GM23338 (cell line): ENCODE results near the gene PPFIA1. TPM values are rescaled to one million over a fixed set of nuclear protein-coding genes. Genes with fewer than 3 reads are reported as not detected.

Experiments used
- ATAC-seq: fragments of 200-7000 bp; cut with Tn5 transposase; 3 replicates; pipeline ENCODE4 v1.9.1; 2020
- DNase-seq: peaks from one replicate; pipeline ENCODE4 v3.0.0-alpha.2; 2015; ENCODE audit warnings: low spot score
- H2AFZ ChIP-seq: fragments of 200-600 bp; sonication (generic); 2 replicates; pipeline ENCODE4 v1.8.0; 2016; ENCODE audit warnings: antibody characterized with exemption, mild to moderate bottlenecking, moderate library complexity
- H3F3A ChIP-seq: fragments of 200-600 bp; sonication (generic); replicated peaks from 2 replicates; pipeline ENCODE4 v1.8.0; 2017; ENCODE audit warnings: antibody characterized with exemption, mixed run types, low read depth
- H3K27ac ChIP-seq: fragments of 200-600 bp; sonication (generic); 2 replicates; pipeline ENCODE4 v1.6.1; 2016; ENCODE audit warnings: low read depth
- H3K27me3 ChIP-seq: fragments of 200-600 bp; sonication (generic); 2 replicates; pipeline ENCODE4 v1.8.0; 2016; ENCODE audit warnings: mild to moderate bottlenecking, mixed run types, moderate library complexity; ENCODE audit not compliant: insufficient read depth
- H3K36me3 ChIP-seq: fragments of 200-600 bp; sonication (generic); 2 replicates; pipeline ENCODE4 v1.8.0; 2016; ENCODE audit warnings: mild to moderate bottlenecking; ENCODE audit not compliant: insufficient read depth
- H3K4me1 ChIP-seq: fragments of 200-600 bp; sonication (generic); 2 replicates; pipeline ENCODE4 v1.8.0; 2016; ENCODE audit warnings: mild to moderate bottlenecking, moderate library complexity; ENCODE audit not compliant: insufficient read depth
- H3K4me2 ChIP-seq: fragments of 200-600 bp; sonication (generic); 2 replicates; pipeline ENCODE4 v1.7.1; 2017; ENCODE audit warnings: mixed run types
- H3K4me3 ChIP-seq: fragments of 200-600 bp; sonication (generic); 2 replicates; pipeline ENCODE4 v1.6.1; 2016; ENCODE audit warnings: mixed run types
- H3K79me2 ChIP-seq: fragments of 200-600 bp; sonication (generic); replicated peaks from 2 replicates; pipeline ENCODE4 v1.8.0; 2017; ENCODE audit warnings: mild to moderate bottlenecking; ENCODE audit not compliant: insufficient read depth
- H3K9me2 ChIP-seq: fragments of 200-600 bp; sonication (generic); 2 replicates; pipeline ENCODE4 v1.8.0; 2017; ENCODE audit not compliant: insufficient read depth
- H4K20me1 ChIP-seq: fragments of 200-600 bp; sonication (generic); replicated peaks from 2 replicates; pipeline ENCODE4 v1.8.0; 2017; ENCODE audit warnings: mild to moderate bottlenecking; ENCODE audit not compliant: insufficient read depth
- H3K27ac Mint-ChIP-seq: 2 replicates; pipeline ENCODE4 v1.8.0; 2020; ENCODE audit warnings: inconsistent platforms, mild to moderate bottlenecking, moderate library complexity, mixed read lengths
- H3K27me3 Mint-ChIP-seq: 3 replicates; pipeline ENCODE4 v1.8.0; 2022; ENCODE audit warnings: low read depth, mild to moderate bottlenecking, moderate library complexity, mixed read lengths, inconsistent platforms; ENCODE audit not compliant: insufficient read depth, poor library complexity
- H3K36me3 Mint-ChIP-seq: 3 replicates; pipeline ENCODE4 v1.8.0; 2021; ENCODE audit warnings: low read depth, mild to moderate bottlenecking, inconsistent platforms, moderate library complexity, mixed read lengths
- H3K4me1 Mint-ChIP-seq: 3 replicates; pipeline ENCODE4 v1.8.0; 2020; ENCODE audit warnings: mild to moderate bottlenecking, inconsistent platforms, mixed read lengths
- H3K4me3 Mint-ChIP-seq: 3 replicates; pipeline ENCODE4 v1.8.0; 2021; ENCODE audit warnings: moderate library complexity, mild to moderate bottlenecking, inconsistent platforms, mixed read lengths
- H3K9me3 Mint-ChIP-seq: 3 replicates; pipeline ENCODE4 v1.8.0; 2020; ENCODE audit warnings: moderate library complexity, mild to moderate bottlenecking, inconsistent platforms, mixed read lengths
- CREB1 ChIP-seq: fragments of 250-450 bp; sonication (Bioruptor Pico); IDR thresholded peaks from 2 replicates; pipeline ENCODE4 v1.5.0; 2020; ENCODE audit warnings: low read depth, mild to moderate bottlenecking, moderate library complexity
- EZH2 ChIP-seq: fragments of 200-600 bp; sonication (generic); IDR thresholded peaks from one replicate; pipeline ENCODE4 v1.8.0; 2017; ENCODE audit warnings: antibody characterized with exemption, mild to moderate bottlenecking, low read depth; ENCODE audit not compliant: unreplicated experiment
- EZH2phosphoT487 ChIP-seq: fragments of 200-600 bp; sonication (generic); IDR thresholded peaks from one replicate; pipeline ENCODE4 v1.8.1; 2018; ENCODE audit warnings: antibody characterized with exemption; ENCODE audit not compliant: unreplicated experiment
- JUNB ChIP-seq: IDR thresholded peaks from one replicate; pipeline ENCODE4 v1.6.1; 2016; ENCODE audit warnings: antibody characterized with exemption; ENCODE audit not compliant: unreplicated experiment
- NANOG ChIP-seq: IDR thresholded peaks from 2 replicates; pipeline ENCODE4 v1.6.1; 2016; ENCODE audit warnings: antibody characterized with exemption, borderline replicate concordance
- POLR2AphosphoS5 ChIP-seq: IDR thresholded peaks from 2 replicates; pipeline ENCODE4 v1.6.1; 2016; ENCODE audit warnings: antibody characterized with exemption, low read depth
- STAT1 ChIP-seq: IDR thresholded peaks from one replicate; pipeline ENCODE4 v1.6.1; 2016; ENCODE audit warnings: antibody characterized with exemption; ENCODE audit not compliant: unreplicated experiment
- ZNF114 ChIP-seq: fragments of 250-450 bp; sonication (Bioruptor Pico); IDR thresholded peaks from 2 replicates; pipeline ENCODE4 v1.5.0; 2020; ENCODE audit warnings: mild to moderate bottlenecking, moderate library complexity
- ZNF331 ChIP-seq: fragments of 250-450 bp; sonication (Bioruptor Pico); IDR thresholded peaks from 2 replicates; pipeline ENCODE4 v1.5.0; 2020; ENCODE audit warnings: low read depth, mild to moderate bottlenecking, moderate library complexity
- polyA plus RNA-seq: library from polyadenylated mRNA; unstranded; fragments of >200 nt; fragmentation: Nextera tagmentation; extraction: Ambion mirVana; gene quantifications from 2 replicates; pipeline ENCODE4 v1.2.1, GENCODE V29; 2016
- total RNA-seq: library from RNA; depleted of rRNA; stranded (reverse); fragments of >200 nt; shearing (Covaris generic); gene quantifications from 2 replicates; pipeline ENCODE4 v1.2.3, GENCODE V29; 2014
- TF ChIP-seq, protein P1 (sequence below): IDR thresholded peaks from 2 replicates; pipeline ENCODE4 v1.6.1; 2016; ENCODE audit warnings: antibody characterized with exemption
- TF ChIP-seq, protein P2 (sequence below), 2 experiments: fragments of 200-600 bp in 1 of 2; sonication (generic) in 1 of 2; conservative IDR thresholded peaks; 2 replicates each; pipeline versions ENCODE4 v1.5.1 to v1.6.1; 2016 to 2017; ENCODE audit warnings: antibody characterized with exemption in 2 of 2, low read depth in 2 of 2, mild to moderate bottlenecking in 2 of 2, moderate library complexity in 1 of 2
- TF ChIP-seq, protein P3 (sequence below): IDR thresholded peaks from one replicate; pipeline ENCODE4 v1.6.1; 2018; ENCODE audit warnings: antibody characterized with exemption; ENCODE audit not compliant: unreplicated experiment

The PPFIA1 gene
- total and polyA plus RNA-seq, 2 experiments from 2014 or later = 41.7 to 62.0 TPM

DNA sequence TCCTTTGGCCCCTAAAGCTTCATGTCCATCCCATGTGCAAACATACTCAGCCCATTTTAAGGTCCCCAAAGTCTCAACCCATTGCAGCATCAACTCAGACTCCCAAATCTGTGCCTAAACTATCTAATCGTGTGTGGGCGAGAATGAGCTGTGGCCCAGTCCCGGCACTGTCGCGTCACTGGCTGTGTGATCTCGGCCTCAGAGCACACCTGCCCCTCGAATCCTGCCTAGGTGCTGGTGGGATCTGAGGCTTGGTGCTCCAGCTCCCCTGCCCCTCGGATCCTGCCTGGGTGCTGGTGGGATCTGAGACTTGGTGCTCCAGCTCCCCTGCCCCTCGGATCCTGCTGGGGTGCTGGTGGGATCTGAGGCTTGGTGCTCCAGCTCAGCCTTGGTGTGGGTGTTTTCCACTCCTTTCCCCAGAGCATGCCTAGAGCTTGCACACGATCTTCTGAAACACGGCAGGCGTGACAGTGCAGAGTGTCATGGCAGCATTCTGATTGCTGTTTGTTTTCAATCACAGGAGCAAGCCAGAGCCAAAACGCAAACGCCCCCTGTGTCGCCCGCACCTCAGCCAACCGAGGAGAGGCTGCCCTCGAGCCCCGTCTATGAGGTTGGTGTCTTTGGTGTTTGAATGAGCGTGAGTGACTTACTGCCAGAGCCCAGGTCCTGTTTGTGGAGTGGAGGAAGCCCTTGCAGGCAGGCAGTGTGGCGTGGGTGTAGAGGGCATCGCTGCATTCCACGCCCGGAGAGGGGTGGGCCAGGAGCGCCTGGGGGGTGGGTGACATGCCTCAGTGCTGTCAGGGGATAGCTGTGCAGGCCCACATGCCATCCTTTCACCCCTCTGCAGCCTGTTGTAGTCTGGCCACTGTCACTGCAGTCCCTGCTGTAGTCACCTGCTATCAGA is 160.4 kb downstream of the PPFIA1 start:
- ATAC-seq = no peak
- peaks cover 18% of the 10 kb centered on the region for H3K36me3 ChIP-seq
- H3K4me3 ChIP-seq = no peak overlapping the region
- no peaks in the 10 kb centered on the region for H3K27me3 ChIP-seq
- no peaks in the 10 kb centered on the region for H3K4me1 ChIP-seq
- H3K9me3 Mint-ChIP-seq = peaks cover 2% of the 10 kb centered on the region; the same call in 1 of the 3 replicates
- peaks cover 14% of the 10 kb centered on the region for H4K20me1 ChIP-seq
- H3K4me1 Mint-ChIP-seq = peaks cover 4% of the 10 kb centered on the region; the same call in 1 of the 3 replicates
- no peaks in the 10 kb centered on the region for H3F3A ChIP-seq
- H3K4me3 Mint-ChIP-seq = no peak overlapping the region
- H3K79me2 ChIP-seq = no peaks in the 10 kb centered on the region
- no peak for DNase-seq
- TF ChIP-seq, protein P1, sequence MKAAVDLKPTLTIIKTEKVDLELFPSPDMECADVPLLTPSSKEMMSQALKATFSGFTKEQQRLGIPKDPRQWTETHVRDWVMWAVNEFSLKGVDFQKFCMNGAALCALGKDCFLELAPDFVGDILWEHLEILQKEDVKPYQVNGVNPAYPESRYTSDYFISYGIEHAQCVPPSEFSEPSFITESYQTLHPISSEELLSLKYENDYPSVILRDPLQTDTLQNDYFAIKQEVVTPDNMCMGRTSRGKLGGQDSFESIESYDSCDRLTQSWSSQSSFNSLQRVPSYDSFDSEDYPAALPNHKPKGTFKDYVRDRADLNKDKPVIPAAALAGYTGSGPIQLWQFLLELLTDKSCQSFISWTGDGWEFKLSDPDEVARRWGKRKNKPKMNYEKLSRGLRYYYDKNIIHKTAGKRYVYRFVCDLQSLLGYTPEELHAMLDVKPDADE = no peak
- TF ChIP-seq ZNF331 (no peak), STAT1 (no peak), CREB1 (CRISPR knock-in tag) (no peak), POLR2AphosphoS5 (no peak), ZNF114 (no peak), JUNB (no peak), EZH2 (no peak)
- H2AFZ ChIP-seq = no peak overlapping the region
- peak overlapping the region; percentile 17; the same call in 1 of the 2 replicates for H3K27ac Mint-ChIP-seq
- no peak overlapping the region for H3K4me2 ChIP-seq
- H3K27ac ChIP-seq = no peak overlapping the region
- H3K27me3 Mint-ChIP-seq = peaks cover 4% of the 10 kb centered on the region
- no peaks in the 10 kb centered on the region for H3K9me2 ChIP-seq
- H3K36me3 Mint-ChIP-seq = peaks cover 78% of the 10 kb centered on the region

DNA sequence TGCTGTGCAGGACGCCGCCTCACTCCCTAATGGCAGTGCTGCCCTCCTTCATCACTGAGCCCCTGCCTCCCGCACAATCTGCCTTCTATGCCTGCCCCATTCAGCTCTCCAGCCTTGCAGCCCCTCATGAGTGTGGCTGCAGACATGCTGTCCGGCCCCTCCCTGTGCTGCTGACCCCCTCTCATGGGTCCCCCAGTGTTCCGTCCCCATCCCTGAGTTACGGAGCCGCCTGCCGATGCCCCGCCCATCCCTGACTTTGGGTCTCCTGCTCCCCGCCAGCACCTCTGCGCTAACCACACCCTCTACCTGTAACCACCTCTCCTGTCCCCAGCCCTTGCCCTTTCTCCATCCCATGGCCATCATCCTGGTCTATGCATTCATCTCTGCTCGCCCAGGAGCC is 161.1 kb downstream of the PPFIA1 start:
- peaks cover 20% of the 10 kb centered on the region; the same call in 1 of the 2 replicates for H3K36me3 ChIP-seq
- no peaks in the 10 kb centered on the region for H3K27me3 Mint-ChIP-seq

More for the DNA sequence above, 161.1 kb downstream of the PPFIA1 start:
- H3K4me1 ChIP-seq = no peaks in the 10 kb centered on the region
- H3K27ac ChIP-seq = no peak overlapping the region
- H3K4me3 Mint-ChIP-seq = no peak overlapping the region
- no peak overlapping the region for H3K4me3 ChIP-seq
- H3K79me2 ChIP-seq = no peaks in the 10 kb centered on the region
- TF ChIP-seq JUNB (no peak), POLR2AphosphoS5 (no peak), ZNF114 (no peak), EZH2 (no peak), EZH2phosphoT487 (no peak), CREB1 (CRISPR knock-in tag) (no peak), NANOG (no peak)
- TF ChIP-seq, protein P1 = no peak
- TF ChIP-seq, protein P2, sequence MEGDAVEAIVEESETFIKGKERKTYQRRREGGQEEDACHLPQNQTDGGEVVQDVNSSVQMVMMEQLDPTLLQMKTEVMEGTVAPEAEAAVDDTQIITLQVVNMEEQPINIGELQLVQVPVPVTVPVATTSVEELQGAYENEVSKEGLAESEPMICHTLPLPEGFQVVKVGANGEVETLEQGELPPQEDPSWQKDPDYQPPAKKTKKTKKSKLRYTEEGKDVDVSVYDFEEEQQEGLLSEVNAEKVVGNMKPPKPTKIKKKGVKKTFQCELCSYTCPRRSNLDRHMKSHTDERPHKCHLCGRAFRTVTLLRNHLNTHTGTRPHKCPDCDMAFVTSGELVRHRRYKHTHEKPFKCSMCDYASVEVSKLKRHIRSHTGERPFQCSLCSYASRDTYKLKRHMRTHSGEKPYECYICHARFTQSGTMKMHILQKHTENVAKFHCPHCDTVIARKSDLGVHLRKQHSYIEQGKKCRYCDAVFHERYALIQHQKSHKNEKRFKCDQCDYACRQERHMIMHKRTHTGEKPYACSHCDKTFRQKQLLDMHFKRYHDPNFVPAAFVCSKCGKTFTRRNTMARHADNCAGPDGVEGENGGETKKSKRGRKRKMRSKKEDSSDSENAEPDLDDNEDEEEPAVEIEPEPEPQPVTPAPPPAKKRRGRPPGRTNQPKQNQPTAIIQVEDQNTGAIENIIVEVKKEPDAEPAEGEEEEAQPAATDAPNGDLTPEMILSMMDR (conservative IDR thresholded peaks at IDR 0.05; ENCODE audit: low read depth in 2 of 2) = no peak
- TF ChIP-seq, protein P3, sequence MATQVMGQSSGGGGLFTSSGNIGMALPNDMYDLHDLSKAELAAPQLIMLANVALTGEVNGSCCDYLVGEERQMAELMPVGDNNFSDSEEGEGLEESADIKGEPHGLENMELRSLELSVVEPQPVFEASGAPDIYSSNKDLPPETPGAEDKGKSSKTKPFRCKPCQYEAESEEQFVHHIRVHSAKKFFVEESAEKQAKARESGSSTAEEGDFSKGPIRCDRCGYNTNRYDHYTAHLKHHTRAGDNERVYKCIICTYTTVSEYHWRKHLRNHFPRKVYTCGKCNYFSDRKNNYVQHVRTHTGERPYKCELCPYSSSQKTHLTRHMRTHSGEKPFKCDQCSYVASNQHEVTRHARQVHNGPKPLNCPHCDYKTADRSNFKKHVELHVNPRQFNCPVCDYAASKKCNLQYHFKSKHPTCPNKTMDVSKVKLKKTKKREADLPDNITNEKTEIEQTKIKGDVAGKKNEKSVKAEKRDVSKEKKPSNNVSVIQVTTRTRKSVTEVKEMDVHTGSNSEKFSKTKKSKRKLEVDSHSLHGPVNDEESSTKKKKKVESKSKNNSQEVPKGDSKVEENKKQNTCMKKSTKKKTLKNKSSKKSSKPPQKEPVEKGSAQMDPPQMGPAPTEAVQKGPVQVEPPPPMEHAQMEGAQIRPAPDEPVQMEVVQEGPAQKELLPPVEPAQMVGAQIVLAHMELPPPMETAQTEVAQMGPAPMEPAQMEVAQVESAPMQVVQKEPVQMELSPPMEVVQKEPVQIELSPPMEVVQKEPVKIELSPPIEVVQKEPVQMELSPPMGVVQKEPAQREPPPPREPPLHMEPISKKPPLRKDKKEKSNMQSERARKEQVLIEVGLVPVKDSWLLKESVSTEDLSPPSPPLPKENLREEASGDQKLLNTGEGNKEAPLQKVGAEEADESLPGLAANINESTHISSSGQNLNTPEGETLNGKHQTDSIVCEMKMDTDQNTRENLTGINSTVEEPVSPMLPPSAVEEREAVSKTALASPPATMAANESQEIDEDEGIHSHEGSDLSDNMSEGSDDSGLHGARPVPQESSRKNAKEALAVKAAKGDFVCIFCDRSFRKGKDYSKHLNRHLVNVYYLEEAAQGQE = no peak
- peaks cover 83% of the 10 kb centered on the region for H3K36me3 Mint-ChIP-seq
- H3K4me1 Mint-ChIP-seq = peaks cover 4% of the 10 kb centered on the region; the same call in 1 of the 3 replicates
- no peak overlapping the region for H3K4me2 ChIP-seq
- DNase-seq (no peak), ATAC-seq (no peak)
- H3F3A ChIP-seq = no peaks in the 10 kb centered on the region
- H2AFZ ChIP-seq = no peak overlapping the region
- 0 out of 2 replicates have a peak overlapping the region, but pooled peaks have one; percentile 12 for H3K27ac Mint-ChIP-seq
- no peaks in the 10 kb centered on the region for H3K27me3 ChIP-seq
- H3K9me2 ChIP-seq = no peaks in the 10 kb centered on the region
- H4K20me1 ChIP-seq = peaks cover 14% of the 10 kb centered on the region
- H3K9me3 Mint-ChIP-seq = peaks cover 2% of the 10 kb centered on the region; the same call in 1 of the 3 replicates
